Endothelial cell of umbilical vein (primary cell): ENCODE measurements around the gene ANKRD33B. TPM values are rescaled to one million over a fixed set of nuclear protein-coding genes. Genes with fewer than 3 reads are reported as not detected.

Experiments
- BruUV-seq: library from RNA; stranded (reverse); fragments of 400-500 nt; replicated peaks from 2 replicates; lab custom pipeline; 2021; lab: Mats Ljungman, UMichigan
- CTCF ChIA-PET: fragments of 300-600, 350-600 bp; sonication (Branson Sonifier 250); formaldehyde crosslinking; loops from one replicate; lab custom pipeline; 2021; ENCODE audit warnings: antibody characterized with exemption, inconsistent platforms; lab: Charles Lee
- POLR2A ChIA-PET: fragments of 300-600, 350-600 bp; sonication (Branson Sonifier 250); formaldehyde crosslinking; loops from one replicate; lab custom pipeline; 2021; ENCODE audit warnings: antibody characterized with exemption, inconsistent platforms; lab: Charles Lee
- DNase-seq: peaks from one replicate; pipeline ENCODE4 v3.0.0-alpha.2; 2011; ENCODE audit warnings: low read depth, low spot score
- FAIRE-seq: peaks from 2 replicates; lab custom pipeline; 2011; peaks lifted over from hg19 to GRCh38; lab: Jason Lieb, UNC
- H2AFZ ChIP-seq: 2 replicates; pipeline ENCODE4 v1.6.0; 2012; ENCODE audit warnings: low read depth, low read length, control low read depth, inconsistent platforms
- H3K27ac ChIP-seq: 2 replicates; pipeline ENCODE4 v1.5.1; 2011; ENCODE audit warnings: low read depth, mild to moderate bottlenecking, control low read depth, low read length, moderate library complexity; ENCODE audit not compliant: insufficient read depth
- H3K27me3 ChIP-seq, 2 experiments: 2 replicates each; pipeline versions ENCODE4 v1.6.0 to v1.6.1; 2011; ENCODE audit warnings: low read length in 2 of 2, mixed read lengths in 1 of 2; ENCODE audit not compliant: control insufficient read depth in 2 of 2, insufficient read depth in 2 of 2
- H3K36me3 ChIP-seq, 2 experiments: 2 replicates in 1 of 2; 3 replicates in 1 of 2; pipeline ENCODE4 v1.5.1; 2011; ENCODE audit warnings: low read length in 2 of 2, mild to moderate bottlenecking in 1 of 2, moderate library complexity in 1 of 2; ENCODE audit not compliant: control insufficient read depth in 2 of 2, insufficient read depth in 2 of 2; ENCODE audit errors: extremely low read depth in 1 of 2
- H3K4me1 ChIP-seq: 3 replicates; pipeline ENCODE4 v1.5.1; 2011; ENCODE audit warnings: mild to moderate bottlenecking, low read length; ENCODE audit not compliant: control insufficient read depth, insufficient read depth; ENCODE audit errors: extremely low read depth
- H3K4me2 ChIP-seq: 2 replicates; pipeline ENCODE4 v1.6.1; 2011; ENCODE audit warnings: low read length, control low read depth, mixed read lengths; ENCODE audit not compliant: insufficient read depth
- H3K4me3 ChIP-seq, 3 experiments: fragments of 200-600 bp in 1 of 3; sonication (generic), shearing (Covaris generic) in 1 of 3; replicated peaks in 1 of 3; 2 replicates each; pipeline ENCODE4 v1.5.1; 2011 to 2016; ENCODE audit warnings: control low read depth in 3 of 3, low read length in 3 of 3, mild to moderate bottlenecking in 2 of 3, inconsistent platforms in 1 of 3, low read depth in 1 of 3, moderate library complexity in 1 of 3; ENCODE audit not compliant: insufficient read depth in 1 of 3
- H3K79me2 ChIP-seq: 2 replicates; pipeline ENCODE4 v1.6.0; 2012; ENCODE audit warnings: low read length, inconsistent platforms; ENCODE audit not compliant: control insufficient read depth, insufficient read depth
- H3K9ac ChIP-seq: replicated peaks from 2 replicates; pipeline ENCODE3; 2011; ENCODE audit warnings: low read length, control low read depth; ENCODE audit not compliant: insufficient read depth; ENCODE audit errors: extremely low read depth
- H3K9me1 ChIP-seq: replicated peaks from 3 replicates; pipeline ENCODE4 v1.6.0; 2011; ENCODE audit warnings: mild to moderate bottlenecking, low read length; ENCODE audit not compliant: control insufficient read depth, insufficient read depth; ENCODE audit errors: extremely low read depth
- H3K9me3 ChIP-seq: replicated peaks from 2 replicates; pipeline ENCODE4 v1.5.1; 2012; ENCODE audit warnings: low read length, inconsistent platforms; ENCODE audit not compliant: control insufficient read depth, insufficient read depth
- H4K20me1 ChIP-seq: replicated peaks from 2 replicates; pipeline ENCODE3; 2011; ENCODE audit warnings: mild to moderate bottlenecking, low read length; ENCODE audit not compliant: control insufficient read depth, insufficient read depth; ENCODE audit errors: extremely low read depth
- CTCF ChIP-seq, 2 donors: IDR thresholded peaks; 1 replicate in 1 of 2; 2 replicates in 1 of 2; pipeline ENCODE4 v1.5.1; 2011; ENCODE audit warnings: low read length in 2 of 2, mild to moderate bottlenecking in 2 of 2, moderate library complexity in 2 of 2, control low read depth in 1 of 2, inconsistent platforms in 1 of 2, low read depth in 1 of 2; ENCODE audit not compliant: insufficient read depth in 1 of 2; ENCODE audit errors: extremely low read depth in 1 of 2
- EZH2 ChIP-seq: IDR thresholded peaks from 2 replicates; pipeline ENCODE4 v1.6.1; 2012; ENCODE audit warnings: borderline replicate concordance, low read depth, mild to moderate bottlenecking, moderate library complexity, low read length, inconsistent platforms; ENCODE audit not compliant: severe bottlenecking
- FOS ChIP-seq: IDR thresholded peaks from 2 replicates; pipeline ENCODE4 v1.6.1; 2011; ENCODE audit warnings: mild to moderate bottlenecking, low read length, moderate library complexity, borderline replicate concordance; ENCODE audit not compliant: insufficient read depth
- GATA2 ChIP-seq: IDR thresholded peaks from 2 replicates; pipeline ENCODE4 v1.7.0; 2011; ENCODE audit warnings: low read depth, mild to moderate bottlenecking, moderate library complexity, mixed read lengths, low read length; ENCODE audit not compliant: insufficient read length, insufficient read depth
- JUN ChIP-seq: IDR thresholded peaks from 2 replicates; pipeline ENCODE4 v1.6.1; 2011; ENCODE audit warnings: borderline replicate concordance, low read depth; ENCODE audit not compliant: insufficient read length, insufficient read depth
- MAX ChIP-seq: IDR thresholded peaks from 2 replicates; pipeline ENCODE4 v1.6.1; 2011; ENCODE audit not compliant: insufficient read depth, insufficient read length
- MYC ChIP-seq: IDR thresholded peaks from one replicate; pipeline ENCODE4 v1.6.1; 2011; ENCODE audit warnings: mild to moderate bottlenecking, low read depth, low read length
- POLR2A ChIP-seq: IDR thresholded peaks from 2 replicates; pipeline ENCODE4 v1.6.1; 2012; ENCODE audit warnings: low read depth, mild to moderate bottlenecking, control low read depth, low read length
- POLR2AphosphoS5 ChIP-seq: IDR thresholded peaks from 2 replicates; pipeline ENCODE4 v1.6.1; 2012; ENCODE audit warnings: low read depth, mild to moderate bottlenecking, control low read depth, low read length, moderate library complexity; ENCODE audit not compliant: insufficient read depth
- dilution Hi-C: fragments of 300-500 bp; cut with MboI; formaldehyde crosslinking; loops from one replicate; pipeline ENCODE4 v1.15.0; 2019; ENCODE audit warnings: low sequenced_read_pairs; ENCODE audit not compliant: extremely low pct_ligation_motif_present
- intact Hi-C: fragments of 100-400 bp; cut with micrococcal nuclease; formaldehyde crosslinking; loops from one replicate; pipeline ENCODE4 v1.10.0; 2022
- polyA plus RNA-seq, 4 experiments: library from polyadenylated mRNA; depleted of rRNA in 3 of 4; stranded (reverse) in 3 of 4; unstranded in 1 of 4; fragments of >200 nt; gene quantifications; 2 replicates each; pipeline versions ENCODE4 v1.2.1 to v1.2.3, GENCODE V29; 2011 to 2012; ENCODE audit warnings: missing spikeins in 1 of 4
- total RNA-seq: library from RNA; stranded (reverse); gene quantifications from 2 replicates; pipeline ENCODE4 v1.2.3, GENCODE V29; 2021

The ANKRD33B gene
- total and polyA plus RNA-seq, 2 donors (not counting 3 experiments of a cell fraction or from before 2014, with no cell fraction given) = 2.4 to 5.4 TPM

- FAIRE-seq = no peak
- H3K27ac ChIP-seq = no peak overlapping the region
- no peaks in the 10 kb centered on the region for H4K20me1 ChIP-seq
- BruUV-seq = no TSS peak
- dilution Hi-C loops (no loop called here), intact Hi-C loops (no loop called here)
- H3K4me3 ChIP-seq = no peak overlapping the region
- TF ChIP-seq MAX = no peak
- no peak for TF ChIP-seq EZH2
- no peak for TF ChIP-seq JUN
- TF ChIP-seq FOS = no peak
- no peak overlapping the region for H2AFZ ChIP-seq
- H3K27me3 ChIP-seq = no peaks in the 10 kb centered on the region
- no peaks in the 10 kb centered on the region for H3K9me3 ChIP-seq
- CTCF ChIA-PET = interaction anchor here (0.8 to 1.2 kb wide), 3 partner anchors 10 to 232 kb away, joined by 3 to 5 read pairs (median 4); no protein-coding TSS in a partner anchor
- H3K79me2 ChIP-seq = peaks cover 5% of the 10 kb centered on the region
- peaks cover 7 to 31% of the 10 kb centered on the region in 2 experiments for H3K36me3 ChIP-seq
- no peaks in the 10 kb centered on the region for H3K4me1 ChIP-seq
- H3K9me1 ChIP-seq = no peaks in the 10 kb centered on the region
- POLR2A ChIA-PET = no interaction called here
- DNase-seq = no peak
- no peak overlapping the region for H3K4me2 ChIP-seq
- H3K9ac ChIP-seq = no peak overlapping the region
Measured at GRCh38 chr5:10685115-10685521, 121.2 kb downstream of the ANKRD33B start.

GRCh38 chr5:10686890-10687289 lies 123.0 kb downstream of the ANKRD33B start:
- dilution Hi-C loops = no loop called here
- no peak overlapping the region for H2AFZ ChIP-seq
- TF ChIP-seq POLR2A = no peak
- TF ChIP-seq JUN = no peak
- no peak for TF ChIP-seq CTCF (IDR thresholded peaks at IDR 0.05; ENCODE audit: extremely low read depth in 1 of 2, insufficient read depth in 1 of 2, low read depth in 1 of 2, low read length in 2 of 2)
- TF ChIP-seq EZH2 = no peak
- no peak for TF ChIP-seq POLR2AphosphoS5
- no peak for TF ChIP-seq MAX
- no peak for TF ChIP-seq GATA2
- TF ChIP-seq MYC = no peak
- no peak for TF ChIP-seq FOS
- no peak overlapping the region for H3K4me2 ChIP-seq
- no peaks in the 10 kb centered on the region for H4K20me1 ChIP-seq
- H3K79me2 ChIP-seq = peaks cover 5% of the 10 kb centered on the region
- H3K4me3 ChIP-seq = no peak overlapping the region
- no peak overlapping the region for H3K27ac ChIP-seq
- intact Hi-C loops = no loop called here
- no peaks in the 10 kb centered on the region for H3K9me3 ChIP-seq
- ChIA-PET POLR2A (no interaction called here), CTCF (interaction anchor here (1.0 kb wide), 1 partner anchor 8 kb away, joined by 3 read pairs; no protein-coding TSS in a partner anchor)
- no peak for FAIRE-seq
- no peak for DNase-seq
- no TSS peak for BruUV-seq
- no peaks in the 10 kb centered on the region for H3K27me3 ChIP-seq
- H3K9ac ChIP-seq = no peak overlapping the region
- H3K36me3 ChIP-seq = peaks cover 2 to 20% of the 10 kb centered on the region in 2 experiments
- no peaks in the 10 kb centered on the region for H3K4me1 ChIP-seq
- H3K9me1 ChIP-seq = no peaks in the 10 kb centered on the region
